HEK293 (cell line): ENCODE results near the gene TMEM273.

Source experiments
- CTCF ChIA-PET: fragments of 350-600 bp; formaldehyde crosslinking; extraction: SDS; loops from one replicate; lab custom pipeline; 2021; ENCODE audit warnings: antibody characterized with exemption; lab: Yijun Ruan, JAX
- POLR2A ChIA-PET: fragments of 300-600 bp; formaldehyde crosslinking; extraction: SDS; loops from one replicate; lab custom pipeline; 2020; ENCODE audit warnings: antibody characterized with exemption, inconsistent platforms; lab: Yijun Ruan, JAX
- H3K27ac ChIP-seq: fragments of 200-500 bp; sonication (Bioruptor generic); 2 replicates; pipeline ENCODE4 v1.5.1; 2014; ENCODE audit warnings: low read depth, low read length, control low read depth, inconsistent platforms; ENCODE audit errors: extremely low read depth
- H3K36me3 ChIP-seq, 2 experiments: fragments of 200-500 bp in 1 of 2; sonication (Bioruptor generic) in 1 of 2; 1 replicate in 1 of 2; 2 replicates in 1 of 2; pipeline ENCODE4 v1.5.1; 2014 to 2017; ENCODE audit warnings: inconsistent platforms in 2 of 2, low read length in 2 of 2; ENCODE audit not compliant: control insufficient read depth in 2 of 2, insufficient read depth in 1 of 2
- H3K4me1 ChIP-seq: fragments of 200-500 bp; sonication (Bioruptor generic); 2 replicates; pipeline ENCODE4 v1.5.1; 2014; ENCODE audit warnings: mild to moderate bottlenecking, low read length, inconsistent platforms; ENCODE audit not compliant: control insufficient read depth, insufficient read depth
- H3K4me3 ChIP-seq: 2 replicates; pipeline ENCODE4 v1.5.1; 2011; ENCODE audit warnings: low read depth, mild to moderate bottlenecking, control low read depth, low read length, moderate library complexity
- H3K9me3 ChIP-seq: fragments of 200-500 bp; sonication (Bioruptor generic); 2 replicates; pipeline ENCODE4 v1.5.1; 2014; ENCODE audit warnings: low read depth, low read length, inconsistent platforms; ENCODE audit not compliant: control insufficient read depth, insufficient read depth
- AEBP2 ChIP-seq: fragments of 450-650 bp; formaldehyde crosslinking; IDR thresholded peaks from 2 replicates; pipeline ENCODE4 v1.5.1; 2016; ENCODE audit warnings: missing biosample characterization, missing genetic modification characterization, borderline replicate concordance
- HOXD13 ChIP-seq: sonication (generic); formaldehyde crosslinking; IDR thresholded peaks from 2 replicates; pipeline ENCODE4 v1.8.0; 2022; ENCODE audit warnings: missing genetic modification reagents, borderline replicate concordance
- KLF9 ChIP-seq: fragments of 450-650 bp; formaldehyde crosslinking; IDR thresholded peaks from 2 replicates; pipeline ENCODE4 v1.5.1; 2016; ENCODE audit warnings: missing biosample characterization, missing genetic modification characterization, low read depth
- MEIS1 ChIP-seq: sonication (generic); formaldehyde crosslinking; IDR thresholded peaks from 2 replicates; pipeline ENCODE4 v1.8.1; 2022; ENCODE audit warnings: missing genetic modification reagents, mild to moderate bottlenecking, borderline replicate concordance
- ZFP37 ChIP-seq: fragments of 450-650 bp; formaldehyde crosslinking; IDR thresholded peaks from 2 replicates; pipeline ENCODE4 v1.5.1; 2016; ENCODE audit warnings: missing biosample characterization, missing genetic modification characterization
- ZFP69B ChIP-seq: fragments of 450-650 bp; formaldehyde crosslinking; IDR thresholded peaks from 2 replicates; pipeline ENCODE4 v1.5.1; 2016; ENCODE audit warnings: missing biosample characterization, missing genetic modification characterization
- ZNF133 ChIP-seq: fragments of 450-650 bp; formaldehyde crosslinking; IDR thresholded peaks from 2 replicates; pipeline ENCODE4 v1.5.1; 2016; ENCODE audit warnings: missing biosample characterization, missing genetic modification characterization
- ZNF184 ChIP-seq: fragments of 450-650 bp; IDR thresholded peaks from 2 replicates; pipeline ENCODE4 v1.5.1; 2018; ENCODE audit warnings: missing biosample characterization, mild to moderate bottlenecking, missing genetic modification characterization
- ZNF221 ChIP-seq: fragments of 450-650 bp; formaldehyde crosslinking; IDR thresholded peaks from 2 replicates; pipeline ENCODE4 v1.5.1; 2017; ENCODE audit warnings: missing biosample characterization, missing genetic modification characterization, borderline replicate concordance
- ZNF530 ChIP-seq: fragments of 450-650 bp; formaldehyde crosslinking; IDR thresholded peaks from 2 replicates; pipeline ENCODE4 v1.5.1; 2016; ENCODE audit warnings: low read depth, missing biosample characterization, missing genetic modification characterization
- ZNF544 ChIP-seq: fragments of 450-650 bp; formaldehyde crosslinking; IDR thresholded peaks from 2 replicates; pipeline ENCODE4 v1.5.0; 2017; ENCODE audit warnings: missing biosample characterization, missing genetic modification characterization
- ZNF555 ChIP-seq: fragments of 450-650 bp; formaldehyde crosslinking; conservative IDR thresholded peaks from 2 replicates; pipeline ENCODE4 v1.5.1; 2017; ENCODE audit warnings: missing biosample characterization, mild to moderate bottlenecking, missing genetic modification characterization, inconsistent platforms
- ZNF571 ChIP-seq: fragments of 450-650 bp; formaldehyde crosslinking; IDR thresholded peaks from 2 replicates; pipeline ENCODE4 v1.5.0; 2017; ENCODE audit warnings: missing biosample characterization, missing genetic modification characterization
- ZNF580 ChIP-seq: fragments of 450-650 bp; formaldehyde crosslinking; IDR thresholded peaks from 2 replicates; pipeline ENCODE4 v1.5.1; 2016; ENCODE audit warnings: missing biosample characterization, missing genetic modification characterization
- ZNF621 ChIP-seq: fragments of 450-650 bp; formaldehyde crosslinking; IDR thresholded peaks from 2 replicates; pipeline ENCODE4 v1.5.1; 2017; ENCODE audit warnings: missing biosample characterization, missing genetic modification characterization
- ZNF658 ChIP-seq: fragments of 450-650 bp; formaldehyde crosslinking; IDR thresholded peaks from 2 replicates; pipeline ENCODE4; 2016; ENCODE audit warnings: missing biosample characterization, missing genetic modification characterization
- ZNF704 ChIP-seq: fragments of 450-650 bp; formaldehyde crosslinking; IDR thresholded peaks from 2 replicates; pipeline ENCODE4 v1.5.1; 2016; ENCODE audit warnings: missing biosample characterization, missing genetic modification characterization
- ZNF747 ChIP-seq: fragments of 450-650 bp; formaldehyde crosslinking; IDR thresholded peaks from 2 replicates; pipeline ENCODE4 v1.5.1; 2016; ENCODE audit warnings: missing biosample characterization, missing genetic modification characterization
- ZSCAN23 ChIP-seq: fragments of 450-650 bp; formaldehyde crosslinking; IDR thresholded peaks from 2 replicates; pipeline ENCODE4 v1.5.1; 2016; ENCODE audit warnings: missing biosample characterization, missing genetic modification characterization
- TF ChIP-seq, protein P1 (sequence below): fragments of 450-650 bp; formaldehyde crosslinking; IDR thresholded peaks from 2 replicates; pipeline ENCODE4 v1.5.1; 2016; ENCODE audit warnings: missing biosample characterization, missing genetic modification characterization
- TF ChIP-seq, protein P2 (sequence below): fragments of 450-650 bp; formaldehyde crosslinking; IDR thresholded peaks from 2 replicates; pipeline ENCODE4 v1.5.1; 2017; ENCODE audit warnings: missing biosample characterization, missing genetic modification characterization
- TF ChIP-seq, protein P3 (sequence below): IDR thresholded peaks from 2 replicates; pipeline ENCODE4 v1.6.1; 2011; ENCODE audit warnings: mild to moderate bottlenecking, low read depth, low read length, borderline replicate concordance
- TF ChIP-seq, protein P4 (sequence below): fragments of 450-650 bp; formaldehyde crosslinking; IDR thresholded peaks from 2 replicates; pipeline ENCODE4 v1.5.1; 2016; ENCODE audit warnings: missing biosample characterization, missing genetic modification characterization

TMEM273 gene

DNA sequence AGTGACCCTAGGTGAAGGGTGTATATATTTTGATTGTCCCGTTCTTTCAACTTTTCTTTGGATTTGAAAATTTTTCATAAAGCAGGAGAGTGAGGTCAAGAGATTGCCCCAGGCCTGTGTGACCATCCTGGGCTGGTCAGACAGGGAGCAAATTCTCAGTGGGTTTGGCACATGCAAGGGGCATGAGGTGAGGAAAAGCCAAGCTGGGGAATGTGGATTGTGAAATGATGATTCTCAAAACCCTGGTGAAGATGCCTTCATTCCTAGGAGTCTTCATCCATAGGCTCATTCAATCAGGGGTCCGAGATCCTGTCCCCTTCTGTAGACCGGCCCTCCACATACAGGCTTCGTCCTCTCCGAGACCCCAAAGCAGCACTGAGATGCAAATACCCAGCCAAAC, 27.4 kb downstream of the TMEM273 start:
- Histone ChIP-seq H3K27ac (no peak overlapping the region), H3K4me1 (no peaks in the 10 kb centered on the region), H3K36me3 (no peaks in the 10 kb centered on the region), H3K4me3 (no peak overlapping the region), H3K9me3 (no peaks in the 10 kb centered on the region)
- ChIA-PET CTCF (interaction anchor here (0.6 to 1.7 kb wide), 3 partner anchors 15 to 275 kb away, joined by 3 to 6 read pairs (median 3); no protein-coding TSS in a partner anchor), POLR2A (no interaction called here)
- TF ChIP-seq ZNF747 (tag by site-specific recombination) = no peak
- no peak for TF ChIP-seq AEBP2 (tag by site-specific recombination)
- no peak for TF ChIP-seq ZNF704 (tag by site-specific recombination)
- no peak for TF ChIP-seq ZNF555
- TF ChIP-seq, protein P1, sequence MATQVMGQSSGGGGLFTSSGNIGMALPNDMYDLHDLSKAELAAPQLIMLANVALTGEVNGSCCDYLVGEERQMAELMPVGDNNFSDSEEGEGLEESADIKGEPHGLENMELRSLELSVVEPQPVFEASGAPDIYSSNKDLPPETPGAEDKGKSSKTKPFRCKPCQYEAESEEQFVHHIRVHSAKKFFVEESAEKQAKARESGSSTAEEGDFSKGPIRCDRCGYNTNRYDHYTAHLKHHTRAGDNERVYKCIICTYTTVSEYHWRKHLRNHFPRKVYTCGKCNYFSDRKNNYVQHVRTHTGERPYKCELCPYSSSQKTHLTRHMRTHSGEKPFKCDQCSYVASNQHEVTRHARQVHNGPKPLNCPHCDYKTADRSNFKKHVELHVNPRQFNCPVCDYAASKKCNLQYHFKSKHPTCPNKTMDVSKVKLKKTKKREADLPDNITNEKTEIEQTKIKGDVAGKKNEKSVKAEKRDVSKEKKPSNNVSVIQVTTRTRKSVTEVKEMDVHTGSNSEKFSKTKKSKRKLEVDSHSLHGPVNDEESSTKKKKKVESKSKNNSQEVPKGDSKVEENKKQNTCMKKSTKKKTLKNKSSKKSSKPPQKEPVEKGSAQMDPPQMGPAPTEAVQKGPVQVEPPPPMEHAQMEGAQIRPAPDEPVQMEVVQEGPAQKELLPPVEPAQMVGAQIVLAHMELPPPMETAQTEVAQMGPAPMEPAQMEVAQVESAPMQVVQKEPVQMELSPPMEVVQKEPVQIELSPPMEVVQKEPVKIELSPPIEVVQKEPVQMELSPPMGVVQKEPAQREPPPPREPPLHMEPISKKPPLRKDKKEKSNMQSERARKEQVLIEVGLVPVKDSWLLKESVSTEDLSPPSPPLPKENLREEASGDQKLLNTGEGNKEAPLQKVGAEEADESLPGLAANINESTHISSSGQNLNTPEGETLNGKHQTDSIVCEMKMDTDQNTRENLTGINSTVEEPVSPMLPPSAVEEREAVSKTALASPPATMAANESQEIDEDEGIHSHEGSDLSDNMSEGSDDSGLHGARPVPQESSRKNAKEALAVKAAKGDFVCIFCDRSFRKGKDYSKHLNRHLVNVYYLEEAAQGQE (tag by site-specific recombination) = no peak
- no peak for TF ChIP-seq ZFP37 (tag by site-specific recombination)
- TF ChIP-seq MEIS1 (CRISPR knock-in tag) = no peak
- TF ChIP-seq ZNF571 (tag by site-specific recombination) = no peak
- TF ChIP-seq ZNF621 (tag by site-specific recombination) = no peak
- TF ChIP-seq, protein P2, sequence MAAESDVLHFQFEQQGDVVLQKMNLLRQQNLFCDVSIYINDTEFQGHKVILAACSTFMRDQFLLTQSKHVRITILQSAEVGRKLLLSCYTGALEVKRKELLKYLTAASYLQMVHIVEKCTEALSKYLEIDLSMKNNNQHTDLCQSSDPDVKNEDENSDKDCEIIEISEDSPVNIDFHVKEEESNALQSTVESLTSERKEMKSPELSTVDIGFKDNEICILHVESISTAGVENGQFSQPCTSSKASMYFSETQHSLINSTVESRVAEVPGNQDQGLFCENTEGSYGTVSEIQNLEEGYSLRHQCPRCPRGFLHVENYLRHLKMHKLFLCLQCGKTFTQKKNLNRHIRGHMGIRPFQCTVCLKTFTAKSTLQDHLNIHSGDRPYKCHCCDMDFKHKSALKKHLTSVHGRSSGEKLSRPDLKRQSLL = no peak
- no peak for TF ChIP-seq ZNF544 (tag by site-specific recombination)
- no peak for TF ChIP-seq ZSCAN23 (tag by site-specific recombination)
- no peak for TF ChIP-seq ZNF530 (tag by site-specific recombination)
- no peak for TF ChIP-seq ZNF221 (tag by site-specific recombination)
- TF ChIP-seq ZNF133 (tag by site-specific recombination) = no peak
- TF ChIP-seq HOXD13 = no peak

DNA sequence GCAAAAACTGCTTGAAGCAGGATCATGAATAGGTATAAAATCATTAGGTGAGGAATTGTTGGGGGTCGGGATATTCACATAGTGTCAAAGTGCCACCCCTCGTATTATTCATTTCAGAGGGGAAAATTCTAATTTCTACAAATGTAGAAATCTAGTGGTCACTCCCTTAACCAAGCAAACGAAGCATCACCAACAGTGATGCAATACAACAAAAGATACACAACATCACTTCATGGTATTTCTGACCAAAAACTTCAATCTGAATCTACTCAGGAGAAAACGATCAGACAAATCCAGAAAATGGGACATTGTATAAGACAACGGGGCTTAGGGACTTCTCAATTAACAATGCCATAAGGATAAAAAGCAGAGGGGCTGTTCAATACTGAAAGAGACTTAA, 28.1 kb downstream of the TMEM273 start:
- ChIA-PET POLR2A (no interaction called here), CTCF (no interaction called here)
- H3K4me3 ChIP-seq = no peak overlapping the region
- no peaks in the 10 kb centered on the region for H3K36me3 ChIP-seq
- no peak overlapping the region for H3K27ac ChIP-seq
- H3K9me3 ChIP-seq = no peaks in the 10 kb centered on the region
- no peaks in the 10 kb centered on the region for H3K4me1 ChIP-seq
- TF ChIP-seq, protein P3, sequence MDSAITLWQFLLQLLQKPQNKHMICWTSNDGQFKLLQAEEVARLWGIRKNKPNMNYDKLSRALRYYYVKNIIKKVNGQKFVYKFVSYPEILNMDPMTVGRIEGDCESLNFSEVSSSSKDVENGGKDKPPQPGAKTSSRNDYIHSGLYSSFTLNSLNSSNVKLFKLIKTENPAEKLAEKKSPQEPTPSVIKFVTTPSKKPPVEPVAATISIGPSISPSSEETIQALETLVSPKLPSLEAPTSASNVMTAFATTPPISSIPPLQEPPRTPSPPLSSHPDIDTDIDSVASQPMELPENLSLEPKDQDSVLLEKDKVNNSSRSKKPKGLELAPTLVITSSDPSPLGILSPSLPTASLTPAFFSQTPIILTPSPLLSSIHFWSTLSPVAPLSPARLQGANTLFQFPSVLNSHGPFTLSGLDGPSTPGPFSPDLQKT = no peak
- TF ChIP-seq, protein P4, sequence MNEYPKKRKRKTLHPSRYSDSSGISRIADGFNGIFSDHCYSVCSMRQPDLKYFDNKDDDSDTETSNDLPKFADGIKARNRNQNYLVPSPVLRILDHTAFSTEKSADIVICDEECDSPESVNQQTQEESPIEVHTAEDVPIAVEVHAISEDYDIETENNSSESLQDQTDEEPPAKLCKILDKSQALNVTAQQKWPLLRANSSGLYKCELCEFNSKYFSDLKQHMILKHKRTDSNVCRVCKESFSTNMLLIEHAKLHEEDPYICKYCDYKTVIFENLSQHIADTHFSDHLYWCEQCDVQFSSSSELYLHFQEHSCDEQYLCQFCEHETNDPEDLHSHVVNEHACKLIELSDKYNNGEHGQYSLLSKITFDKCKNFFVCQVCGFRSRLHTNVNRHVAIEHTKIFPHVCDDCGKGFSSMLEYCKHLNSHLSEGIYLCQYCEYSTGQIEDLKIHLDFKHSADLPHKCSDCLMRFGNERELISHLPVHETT (tag by site-specific recombination) = no peak
- TF ChIP-seq ZFP69B (tag by site-specific recombination) (no peak), ZNF580 (tag by site-specific recombination) (no peak), KLF9 (tag by site-specific recombination) (no peak), ZNF658 (tag by site-specific recombination) (no peak), ZNF184 (tag by site-specific recombination) (no peak)
